Suprapubic skin (tissue), 4 donors: ENCODE data around the gene TSPY9.
"Not testable (repeated sequence)": the region's sequence is repeated elsewhere in the genome, so short reads cannot be mapped to it uniquely, and the experiment has no call there.

Experiments
- POLR2A ChIP-seq, 2 donors: fragments of 450-650 bp; IDR thresholded peaks; one replicate each; pipeline ENCODE4 v1.6.1; 2017; ENCODE audit warnings: antibody characterized with exemption in 2 of 2, mild to moderate bottlenecking in 2 of 2, moderate library complexity in 2 of 2
- POLR2AphosphoS5 ChIP-seq, 3 donors: sonication (generic); formaldehyde crosslinking; IDR thresholded peaks; one replicate each; pipeline ENCODE4 v1.6.1; 2017; ENCODE audit warnings: antibody characterized with exemption in 3 of 3
- TF ChIP-seq, protein P1 (sequence below), 2 donors: fragments of 200-600 bp in 1 of 2; fragments of 450-650 bp in 1 of 2; sonication (generic) in 1 of 2; IDR thresholded peaks; one replicate each; pipeline ENCODE4 v1.5.1; 2016 to 2019; ENCODE audit warnings: antibody characterized with exemption in 2 of 2, mild to moderate bottlenecking in 1 of 2, moderate library complexity in 1 of 2

DNA sequence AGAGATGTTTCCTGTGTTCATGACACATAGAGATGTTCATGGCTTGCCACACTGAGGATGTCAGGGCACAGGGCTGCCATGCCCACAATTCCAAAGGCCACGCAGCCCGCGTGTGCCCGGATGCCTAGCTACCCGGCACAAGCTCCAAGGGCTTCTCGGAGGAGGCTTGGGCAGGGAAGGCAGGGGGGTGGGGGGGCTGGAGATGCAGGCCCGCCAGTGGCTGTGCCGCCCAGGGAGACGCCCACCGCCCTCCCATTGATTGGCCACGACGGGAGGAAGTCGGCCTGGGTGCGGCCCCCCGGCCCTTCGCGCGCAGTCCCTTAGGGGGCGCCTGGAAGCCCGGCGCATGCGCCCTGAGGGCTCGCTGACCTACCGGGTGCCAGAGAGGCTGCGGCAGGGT, 20.4 kb upstream of the TSPY9 start, which contains the start of gene TSPY1:
- TF ChIP-seq POLR2A, POLR2AphosphoS5 (IDR thresholded peaks at IDR 0.05): not testable (repeated sequence)
- TF ChIP-seq, protein P1, sequence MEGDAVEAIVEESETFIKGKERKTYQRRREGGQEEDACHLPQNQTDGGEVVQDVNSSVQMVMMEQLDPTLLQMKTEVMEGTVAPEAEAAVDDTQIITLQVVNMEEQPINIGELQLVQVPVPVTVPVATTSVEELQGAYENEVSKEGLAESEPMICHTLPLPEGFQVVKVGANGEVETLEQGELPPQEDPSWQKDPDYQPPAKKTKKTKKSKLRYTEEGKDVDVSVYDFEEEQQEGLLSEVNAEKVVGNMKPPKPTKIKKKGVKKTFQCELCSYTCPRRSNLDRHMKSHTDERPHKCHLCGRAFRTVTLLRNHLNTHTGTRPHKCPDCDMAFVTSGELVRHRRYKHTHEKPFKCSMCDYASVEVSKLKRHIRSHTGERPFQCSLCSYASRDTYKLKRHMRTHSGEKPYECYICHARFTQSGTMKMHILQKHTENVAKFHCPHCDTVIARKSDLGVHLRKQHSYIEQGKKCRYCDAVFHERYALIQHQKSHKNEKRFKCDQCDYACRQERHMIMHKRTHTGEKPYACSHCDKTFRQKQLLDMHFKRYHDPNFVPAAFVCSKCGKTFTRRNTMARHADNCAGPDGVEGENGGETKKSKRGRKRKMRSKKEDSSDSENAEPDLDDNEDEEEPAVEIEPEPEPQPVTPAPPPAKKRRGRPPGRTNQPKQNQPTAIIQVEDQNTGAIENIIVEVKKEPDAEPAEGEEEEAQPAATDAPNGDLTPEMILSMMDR (IDR thresholded peaks at IDR 0.05), result not testable (repeated sequence)
